HepG2 (cell line): ENCODE results near the gene PDE4DIP. TPM values are rescaled to one million over a fixed set of nuclear protein-coding genes. Genes with fewer than 3 reads are reported as not detected.
"Not testable (repeated sequence)": the region's sequence is repeated elsewhere in the genome, so short reads cannot be mapped to it uniquely, and the experiment has no call there.

Source experiments
- ATAC-seq: fragments of 200-7000 bp; cut with Tn5 transposase; 3 replicates; pipeline ENCODE4 v1.9.1; 2020; ENCODE audit warnings: mild to moderate bottlenecking, moderate library complexity
- BruUV-seq: library from RNA; stranded (reverse); fragments of 400-500 nt; replicated peaks from 2 replicates; lab custom pipeline; 2021; lab: Mats Ljungman, UMichigan
- CTCF ChIA-PET: fragments of 300-600 bp; formaldehyde crosslinking; extraction: SDS; loops from one replicate; lab custom pipeline; 2021; ENCODE audit warnings: low total read pairs, inconsistent platforms, low intra/inter-chr PET ratio; lab: Yijun Ruan, JAX
- POLR2A ChIA-PET: fragments of 350-600 bp; sonication (Branson Sonifier 250); formaldehyde crosslinking; loops from one replicate; lab custom pipeline; 2020; ENCODE audit warnings: antibody characterized with exemption, inconsistent platforms; lab: Yijun Ruan, JAX
- DNase-seq: peaks from one replicate; pipeline ENCODE4 v3.0.0-alpha.2; 2015; ENCODE audit warnings: low spot score
- FAIRE-seq: peaks from 3 replicates; lab custom pipeline; 2011; peaks lifted over from hg19 to GRCh38; lab: Jason Lieb, UNC
- H2AFZ ChIP-seq: one replicate; pipeline ENCODE4 v1.6.1; 2011; ENCODE audit warnings: low read length, inconsistent platforms
- H3K27ac ChIP-seq: fragments of 300-600 bp; 3 replicates; pipeline ENCODE4 v1.8.0; 2011; ENCODE audit warnings: mixed run types, mild to moderate bottlenecking, mixed read lengths, low read length, inconsistent platforms; ENCODE audit not compliant: insufficient read depth; ENCODE audit errors: extremely low read length
- H3K27me3 ChIP-seq, 2 experiments: fragments of 200-600 bp in 1 of 2; 2 replicates in 1 of 2; 3 replicates in 1 of 2; pipeline versions ENCODE4 v1.6.0 to v1.8.0; 2011; ENCODE audit warnings: low read length in 2 of 2, mild to moderate bottlenecking in 2 of 2, moderate library complexity in 2 of 2, inconsistent platforms in 1 of 2; ENCODE audit not compliant: insufficient read depth in 2 of 2, control insufficient read depth in 1 of 2
- H3K36me3 ChIP-seq, 2 experiments: fragments of 200-600 bp in 1 of 2; replicated peaks in 1 of 2; 2 replicates in 1 of 2; 3 replicates in 1 of 2; pipeline versions ENCODE4 v1.5.1 to v1.8.0; 2011; ENCODE audit warnings: low read length in 2 of 2, inconsistent platforms in 1 of 2; ENCODE audit not compliant: insufficient read depth in 2 of 2, control insufficient read depth in 1 of 2
- H3K4me1 ChIP-seq: 2 replicates; pipeline ENCODE4 v1.5.1; 2012; ENCODE audit warnings: low read length, inconsistent platforms; ENCODE audit not compliant: insufficient read depth
- H3K4me2 ChIP-seq: 2 replicates; pipeline ENCODE4 v1.6.0; 2011; ENCODE audit warnings: low read depth, low read length, inconsistent platforms
- H3K4me3 ChIP-seq, 3 experiments: fragments of 200-600 bp in 1 of 3; sonication (generic), shearing (Covaris generic) in 1 of 3; replicated peaks in 1 of 3; 2 replicates each; pipeline ENCODE4 v1.5.1; 2011 to 2016; ENCODE audit warnings: low read length in 3 of 3, inconsistent platforms in 2 of 3, low read depth in 2 of 3, mild to moderate bottlenecking in 2 of 3, control low read depth in 1 of 3, mixed read lengths in 1 of 3; ENCODE audit not compliant: insufficient read depth in 1 of 3
- H3K79me2 ChIP-seq: one replicate; pipeline ENCODE4 v1.6.1; 2011; ENCODE audit warnings: low read length, inconsistent platforms; ENCODE audit not compliant: insufficient read depth
- H3K9ac ChIP-seq: 2 replicates; pipeline ENCODE4 v1.6.0; 2011; ENCODE audit warnings: mild to moderate bottlenecking, low read depth, low read length, inconsistent platforms; ENCODE audit not compliant: insufficient read depth
- H3K9me3 ChIP-seq: 2 replicates; pipeline ENCODE4 v1.5.1; 2012; ENCODE audit warnings: mild to moderate bottlenecking, low read length
- H4K20me1 ChIP-seq: 2 replicates; pipeline ENCODE4 v1.6.0; 2011; ENCODE audit warnings: inconsistent platforms, mild to moderate bottlenecking, low read length, moderate library complexity; ENCODE audit not compliant: insufficient read depth
- WGBS: methylation state at CpG from one replicate; pipeline ENCODE4 v1.1.6; 2017; ENCODE audit warnings: low lambda C conversion rate; 5-methylcytosine and 5-hydroxymethylcytosine counted together
- in situ Hi-C: cut with HindIII; loops from 2 replicates; pipeline ENCODE4 v1.10.0; 2017; ENCODE audit warnings: low pct_unique_long_range_greater_than_20kb; ENCODE audit not compliant: extremely low pct_ligation_motif_present
- intact Hi-C: fragments of 100-400 bp; cut with micrococcal nuclease; formaldehyde crosslinking; loops from one replicate; pipeline ENCODE4 v1.10.0; 2022; ENCODE audit not compliant: unreplicated experiment
- polyA plus RNA-seq, 8 experiments: library from polyadenylated mRNA; depleted of rRNA in 3 of 8; stranded (reverse) in 7 of 8; unstranded in 1 of 8; fragments of >200 nt; fragmentation: Illumina TruSeq in 4 of 8; extraction: Trizol in 4 of 8; gene quantifications; 2 replicates each; pipeline versions ENCODE4 v1.2.1 to v1.2.3, GENCODE V29; 2011 to 2016; ENCODE audit warnings: low read depth in 4 of 8, missing spikeins in 1 of 8, mixed read lengths in 1 of 8; ENCODE audit not compliant: insufficient read depth in 1 of 8
- total RNA-seq, 5 experiments: library from RNA; depleted of rRNA; stranded (reverse); fragments of >200 nt; fragmentation: Illumina TruSeq; extraction: Trizol; gene quantifications; 2 replicates each; pipeline ENCODE4 v1.2.3, GENCODE V29; 2016; ENCODE audit warnings: low read depth in 1 of 5

PDE4DIP gene
- total and polyA plus RNA-seq, 2 of the 13 experiments (the other 11 are each of a cell fraction or from before 2014, with no cell fraction given) = 5.9 to 10.3 TPM

GRCh38 chr1:148975453-148975852, 131.2 kb downstream of the PDE4DIP start:
- H3K9ac ChIP-seq, H3K27me3 ChIP-seq, H3K79me2 ChIP-seq, H3K4me3 ChIP-seq, in situ Hi-C loops, FAIRE-seq, intact Hi-C loops, H3K4me2 ChIP-seq, BruUV-seq, POLR2A ChIA-PET, H3K4me1 ChIP-seq, H3K36me3 ChIP-seq, ATAC-seq, CTCF ChIA-PET, DNase-seq, H3K9me3 ChIP-seq, H2AFZ ChIP-seq, H4K20me1 ChIP-seq, H3K27ac ChIP-seq: not testable (repeated sequence)
- WGBS = 93% methylated on average over 1 of the region's 1 CpG

GRCh38 chr1:148975866-148976537, 131.8 kb downstream of the PDE4DIP start:
- H3K79me2 ChIP-seq, DNase-seq, POLR2A ChIA-PET, BruUV-seq, H2AFZ ChIP-seq, ATAC-seq, H3K4me2 ChIP-seq, H3K4me3 ChIP-seq, intact Hi-C loops, H3K27ac ChIP-seq, H3K9ac ChIP-seq, FAIRE-seq, H4K20me1 ChIP-seq, in situ Hi-C loops, H3K9me3 ChIP-seq, H3K4me1 ChIP-seq, H3K27me3 ChIP-seq, CTCF ChIA-PET: not testable (repeated sequence)
- WGBS = 97% methylated on average over 1 of the region's 1 CpG
- peaks cover 2 to 11% of the 10 kb centered on the region in 2 experiments; a peak in 4 of 5 replicates for H3K36me3 ChIP-seq

- H3K79me2 ChIP-seq, H4K20me1 ChIP-seq, H3K9ac ChIP-seq, POLR2A ChIA-PET, H3K4me3 ChIP-seq, H3K4me1 ChIP-seq, DNase-seq, intact Hi-C loops, H3K27ac ChIP-seq, in situ Hi-C loops, BruUV-seq, ATAC-seq, H3K9me3 ChIP-seq, H3K4me2 ChIP-seq, FAIRE-seq, H3K27me3 ChIP-seq, CTCF ChIA-PET, H2AFZ ChIP-seq: not testable (repeated sequence)
- peaks cover 3 to 16% of the 10 kb centered on the region in 2 experiments; a peak in 4 of 5 replicates for H3K36me3 ChIP-seq
- WGBS = 81% methylated on average over 1 of the region's 1 CpG
Observed at GRCh38 chr1:148977785-148978184, 133.6 kb downstream of the PDE4DIP start.

GRCh38 chr1:148989378-148989777, 145.2 kb downstream of the PDE4DIP start:
- ATAC-seq, CTCF ChIA-PET, intact Hi-C loops, H3K79me2 ChIP-seq, H4K20me1 ChIP-seq, H3K9ac ChIP-seq, BruUV-seq, H3K4me2 ChIP-seq, H3K4me1 ChIP-seq, H3K9me3 ChIP-seq, H3K36me3 ChIP-seq, H3K27ac ChIP-seq, in situ Hi-C loops, H3K4me3 ChIP-seq, DNase-seq, POLR2A ChIA-PET, H3K27me3 ChIP-seq, FAIRE-seq, H2AFZ ChIP-seq: not testable (repeated sequence)
- 84% methylated on average over 3 of the region's 3 CpGs for WGBS
